PFSK-1 (cell line): ENCODE data around the gene CCIN.

Experiments used
- FOXP2 ChIP-seq: optimal IDR thresholded peaks from 2 replicates; pipeline ENCODE3; 2011; ENCODE audit warnings: borderline replicate concordance, control low read depth, inconsistent platforms; ENCODE audit not compliant: insufficient read depth; ENCODE audit errors: extremely low read length, extremely low read depth
- POLR2AphosphoS5 ChIP-seq: IDR thresholded peaks from 2 replicates; pipeline ENCODE4 v1.6.1; 2012; ENCODE audit warnings: low read depth, mild to moderate bottlenecking, control low read depth, low read length, moderate library complexity
- SIN3A ChIP-seq: IDR thresholded peaks from 2 replicates; pipeline ENCODE4 v1.6.1; 2012; ENCODE audit warnings: mild to moderate bottlenecking, low read length, moderate library complexity, borderline replicate concordance; ENCODE audit not compliant: insufficient read depth
- TAF1 ChIP-seq: IDR thresholded peaks from 2 replicates; pipeline ENCODE4 v1.6.1; 2012; ENCODE audit warnings: low read length, control low read depth, borderline replicate concordance; ENCODE audit not compliant: insufficient read depth
- TF ChIP-seq, protein P1 (sequence below), 2 experiments: IDR thresholded peaks; 2 replicates each; pipeline versions ENCODE4 v1.6.1 to v1.8.0; 2011 to 2012; ENCODE audit warnings: low read depth in 2 of 2, low read length in 2 of 2, control low read depth in 1 of 2, inconsistent platforms in 1 of 2, mild to moderate bottlenecking in 1 of 2, moderate library complexity in 1 of 2; ENCODE audit not compliant: insufficient read depth in 1 of 2

Gene CCIN

DNA sequence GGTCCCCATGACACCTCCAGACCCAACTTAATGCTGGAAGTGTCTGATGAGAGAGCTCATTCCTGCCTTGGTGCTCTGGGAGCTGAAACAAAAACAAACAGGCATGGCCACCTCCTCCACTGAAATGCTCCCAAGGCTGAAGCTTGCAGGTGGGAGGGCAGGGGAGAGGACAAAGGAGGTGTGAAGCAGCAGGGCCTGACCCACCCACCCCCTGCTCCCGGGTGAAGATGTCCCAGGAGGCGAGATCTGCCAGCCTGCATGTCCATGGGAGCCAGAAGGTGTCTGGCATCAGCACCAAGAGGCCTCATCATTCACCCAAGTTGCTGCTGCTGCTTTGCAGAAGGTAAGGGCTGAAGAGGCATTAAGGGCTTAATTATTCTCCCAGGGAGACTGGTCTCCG, 4.2 kb upstream of the CCIN start:
- TF ChIP-seq SIN3A = no peak
- TF ChIP-seq, protein P1, sequence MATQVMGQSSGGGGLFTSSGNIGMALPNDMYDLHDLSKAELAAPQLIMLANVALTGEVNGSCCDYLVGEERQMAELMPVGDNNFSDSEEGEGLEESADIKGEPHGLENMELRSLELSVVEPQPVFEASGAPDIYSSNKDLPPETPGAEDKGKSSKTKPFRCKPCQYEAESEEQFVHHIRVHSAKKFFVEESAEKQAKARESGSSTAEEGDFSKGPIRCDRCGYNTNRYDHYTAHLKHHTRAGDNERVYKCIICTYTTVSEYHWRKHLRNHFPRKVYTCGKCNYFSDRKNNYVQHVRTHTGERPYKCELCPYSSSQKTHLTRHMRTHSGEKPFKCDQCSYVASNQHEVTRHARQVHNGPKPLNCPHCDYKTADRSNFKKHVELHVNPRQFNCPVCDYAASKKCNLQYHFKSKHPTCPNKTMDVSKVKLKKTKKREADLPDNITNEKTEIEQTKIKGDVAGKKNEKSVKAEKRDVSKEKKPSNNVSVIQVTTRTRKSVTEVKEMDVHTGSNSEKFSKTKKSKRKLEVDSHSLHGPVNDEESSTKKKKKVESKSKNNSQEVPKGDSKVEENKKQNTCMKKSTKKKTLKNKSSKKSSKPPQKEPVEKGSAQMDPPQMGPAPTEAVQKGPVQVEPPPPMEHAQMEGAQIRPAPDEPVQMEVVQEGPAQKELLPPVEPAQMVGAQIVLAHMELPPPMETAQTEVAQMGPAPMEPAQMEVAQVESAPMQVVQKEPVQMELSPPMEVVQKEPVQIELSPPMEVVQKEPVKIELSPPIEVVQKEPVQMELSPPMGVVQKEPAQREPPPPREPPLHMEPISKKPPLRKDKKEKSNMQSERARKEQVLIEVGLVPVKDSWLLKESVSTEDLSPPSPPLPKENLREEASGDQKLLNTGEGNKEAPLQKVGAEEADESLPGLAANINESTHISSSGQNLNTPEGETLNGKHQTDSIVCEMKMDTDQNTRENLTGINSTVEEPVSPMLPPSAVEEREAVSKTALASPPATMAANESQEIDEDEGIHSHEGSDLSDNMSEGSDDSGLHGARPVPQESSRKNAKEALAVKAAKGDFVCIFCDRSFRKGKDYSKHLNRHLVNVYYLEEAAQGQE (IDR thresholded peaks at IDR 0.05; ENCODE audit: insufficient read depth in 1 of 2, low read depth in 2 of 2, low read length in 2 of 2) = no peak
- no peak for TF ChIP-seq FOXP2

DNA sequence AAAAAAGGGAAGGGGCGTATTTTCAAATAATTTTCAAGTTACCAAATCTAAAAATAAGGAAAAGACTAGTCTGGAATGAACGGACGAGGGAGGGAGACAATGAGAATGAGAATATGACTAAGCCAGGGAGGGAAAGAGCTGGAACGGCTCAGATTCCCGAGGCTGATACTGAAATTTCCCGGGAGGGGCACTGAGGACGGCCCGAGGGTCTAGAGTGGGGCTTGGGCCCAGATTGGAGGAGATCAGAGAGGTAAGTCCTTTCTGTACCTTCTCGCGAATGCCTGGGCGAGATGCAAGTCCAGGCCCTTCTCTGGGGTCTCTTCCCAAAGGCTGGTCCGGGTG, 3.4 kb upstream of the CCIN start:
- TF ChIP-seq SIN3A (no peak), FOXP2 (no peak), POLR2AphosphoS5 (no peak), TAF1 (no peak)
- TF ChIP-seq, protein P1 (IDR thresholded peaks at IDR 0.05; ENCODE audit: insufficient read depth in 1 of 2, low read depth in 2 of 2, low read length in 2 of 2) = no peak

DNA sequence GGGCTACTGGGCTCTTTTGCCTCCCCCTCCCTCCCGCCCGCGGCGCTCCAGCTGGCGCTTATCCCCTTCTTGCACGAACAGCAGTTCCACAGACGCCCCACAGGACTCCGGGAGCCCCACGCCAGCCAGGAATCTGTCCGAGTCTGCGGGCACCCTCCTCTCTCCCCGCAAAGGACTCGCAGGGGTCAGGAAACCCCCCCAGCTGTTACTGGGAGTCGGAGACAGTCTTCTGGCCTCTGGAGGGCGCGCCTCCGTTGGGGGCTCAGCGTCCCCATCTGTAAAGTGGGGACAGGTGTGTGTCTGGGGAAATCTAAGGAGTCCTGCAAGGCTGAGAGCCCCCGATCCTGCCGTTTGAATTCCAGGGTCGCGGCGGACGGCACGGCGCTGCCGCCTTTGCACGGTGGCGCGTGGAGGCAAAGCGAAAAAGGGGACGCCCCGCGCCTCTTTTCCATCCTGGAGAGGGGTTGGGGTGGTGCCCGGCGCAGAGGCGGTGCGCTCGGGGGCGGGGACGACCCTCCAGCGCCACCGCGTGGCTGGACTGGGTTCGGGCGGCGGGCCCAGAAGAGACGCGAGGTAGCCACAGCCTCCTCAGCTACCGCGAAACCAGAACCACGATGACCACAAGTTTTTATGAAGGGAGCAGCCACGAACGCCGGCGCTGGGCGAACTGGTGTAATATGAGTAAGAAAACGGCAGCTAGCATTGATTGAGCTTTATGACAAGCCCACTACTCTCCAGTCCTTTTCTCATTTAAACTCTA, 2.8 kb upstream of the CCIN start:
- TF ChIP-seq, protein P1 (IDR thresholded peaks at IDR 0.05; ENCODE audit: insufficient read depth in 1 of 2, low read depth in 2 of 2, low read length in 2 of 2) = no peak
- TF ChIP-seq FOXP2 = peak; percentile 47

DNA sequence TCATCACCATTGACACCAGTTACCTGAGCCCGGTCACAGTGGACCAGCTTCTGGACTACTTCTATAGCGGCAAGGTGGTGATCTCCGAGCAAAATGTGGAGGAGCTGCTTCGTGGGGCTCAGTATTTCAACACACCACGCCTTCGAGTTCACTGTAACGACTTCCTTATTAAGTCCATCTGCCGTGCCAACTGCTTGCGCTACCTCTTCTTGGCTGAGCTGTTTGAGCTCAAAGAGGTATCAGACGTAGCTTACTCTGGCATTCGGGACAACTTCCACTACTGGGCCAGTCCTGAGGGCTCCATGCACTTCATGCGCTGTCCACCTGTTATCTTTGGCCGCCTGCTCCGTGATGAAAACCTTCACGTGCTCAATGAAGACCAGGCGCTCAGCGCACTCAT, 520 bp downstream of the CCIN start:
- TF ChIP-seq, protein P1 (IDR thresholded peaks at IDR 0.05; ENCODE audit: insufficient read depth in 1 of 2, low read depth in 2 of 2, low read length in 2 of 2) = no peak
- no peak for TF ChIP-seq POLR2AphosphoS5
- no peak for TF ChIP-seq FOXP2
- TF ChIP-seq SIN3A = no peak
- no peak for TF ChIP-seq TAF1

DNA sequence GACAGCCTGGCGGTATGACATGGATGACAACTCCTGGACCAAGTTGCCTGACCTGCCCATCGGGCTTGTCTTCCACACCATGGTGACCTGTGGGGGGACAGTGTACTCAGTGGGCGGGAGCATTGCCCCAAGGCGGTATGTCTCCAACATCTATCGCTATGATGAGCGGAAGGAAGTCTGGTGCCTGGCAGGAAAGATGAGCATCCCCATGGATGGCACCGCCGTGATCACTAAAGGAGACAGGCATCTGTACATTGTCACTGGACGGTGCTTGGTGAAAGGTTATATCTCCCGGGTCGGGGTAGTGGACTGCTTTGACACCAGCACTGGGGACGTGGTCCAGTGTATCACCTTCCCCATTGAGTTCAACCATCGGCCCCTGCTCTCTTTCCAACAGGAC, 1.3 kb downstream of the CCIN start:
- no peak for TF ChIP-seq FOXP2
- TF ChIP-seq SIN3A = no peak
- no peak for TF ChIP-seq POLR2AphosphoS5
- TF ChIP-seq, protein P1 (IDR thresholded peaks at IDR 0.05; ENCODE audit: insufficient read depth in 1 of 2, low read depth in 2 of 2, low read length in 2 of 2) = no peak
- TF ChIP-seq TAF1 = no peak
